ENCODE data around the gene ZBTB20.
"Not testable (repeated sequence)": the region's sequence is repeated elsewhere in the genome, so short reads cannot be mapped to it uniquely, and the experiment has no call there.

Gene ZBTB20

GRCh38 chr3:115146418-115147328, at the start of gene ZBTB20:
ZBTB20 (minus strand) TSS chr3:115147288.
- DNase-seq (ENCODE audit: low read depth) = peak; percentile 55

GRCh38 chr3:115194476-115194875, 47.4 kb upstream of the ZBTB20 start:
- no peak for DNase-seq (ENCODE audit: low read depth)

GRCh38 chr3:115190747-115191146, 43.7 kb upstream of the ZBTB20 start:
- no peak for DNase-seq (ENCODE audit: low read depth)

GRCh38 chr3:115187149-115187757, 40.2 kb upstream of the ZBTB20 start:
- no peak for DNase-seq (ENCODE audit: low read depth)

- DNase-seq (ENCODE audit: low read depth) = no peak
These were observed 39.5 kb upstream of the ZBTB20 start for GRCh38 chr3:115186351-115187148.

- DNase-seq (ENCODE audit: low read depth) = not testable (repeated sequence)
These were observed 37.9 kb upstream of the ZBTB20 start for GRCh38 chr3:115184859-115185572.

- DNase-seq (ENCODE audit: low read depth) = not testable (repeated sequence)
These were observed 31.8 kb upstream of the ZBTB20 start for GRCh38 chr3:115178930-115179329.

- no peak for DNase-seq (ENCODE audit: low read depth)
These were observed 22.7 kb upstream of the ZBTB20 start for GRCh38 chr3:115169808-115170207.

GRCh38 chr3:115165701-115166100, 18.6 kb upstream of the ZBTB20 start:
- no peak for DNase-seq (ENCODE audit: low read depth)

- DNase-seq (ENCODE audit: low read depth) = no peak
These were observed 18.2 kb upstream of the ZBTB20 start for GRCh38 chr3:115165266-115165665.

GRCh38 chr3:115164374-115165221, 17.5 kb upstream of the ZBTB20 start:
- no peak for DNase-seq (ENCODE audit: low read depth)

GRCh38 chr3:115162759-115163158, 15.7 kb upstream of the ZBTB20 start:
- DNase-seq (ENCODE audit: low read depth) = no peak

GRCh38 chr3:115161866-115162265, 14.8 kb upstream of the ZBTB20 start:
- DNase-seq (ENCODE audit: low read depth) = no peak

GRCh38 chr3:115161168-115161834, 14.2 kb upstream of the ZBTB20 start:
- DNase-seq (ENCODE audit: low read depth) = no peak

GRCh38 chr3:115160295-115160694, 13.2 kb upstream of the ZBTB20 start:
- DNase-seq (ENCODE audit: low read depth) = no peak

- no peak for DNase-seq (ENCODE audit: low read depth)
These were observed 9.1 kb upstream of the ZBTB20 start for GRCh38 chr3:115156046-115156654.

GRCh38 chr3:115154611-115155010, 7.5 kb upstream of the ZBTB20 start:
- DNase-seq (ENCODE audit: low read depth) = no peak

GRCh38 chr3:115151921-115152320, 4.8 kb upstream of the ZBTB20 start:
- DNase-seq (ENCODE audit: low read depth) = no peak

GRCh38 chr3:115148142-115148790, 1.2 kb upstream of the ZBTB20 start:
- no peak for DNase-seq (ENCODE audit: low read depth)

All from fibroblast of the conjunctiva (primary cell).